GM18951 (cell line): ENCODE measurements around the gene BOD1.

Experiments used
- POLR2A ChIP-seq: IDR thresholded peaks from 4 replicates; pipeline ENCODE4 v1.6.1; 2011; ENCODE audit warnings: mild to moderate bottlenecking; ENCODE audit not compliant: insufficient read length, insufficient read depth; ENCODE audit errors: extremely low read depth
- in situ Hi-C: fragments of 300-500 bp; cut with MboI; formaldehyde crosslinking; loops from one replicate; pipeline ENCODE4 v1.12.0; 2022; ENCODE audit warnings: low sequenced_read_pairs, mixed read lengths, inconsistent platforms; ENCODE audit not compliant: unreplicated experiment

Gene BOD1

GRCh38 chr5:173572431-173573125, 43.9 kb downstream of the BOD1 start:
- in situ Hi-C loops, result loop anchor here (10.0 kb wide), 1 partner anchor 278 kb away; no protein-coding TSS in a partner anchor
- TF ChIP-seq POLR2A, result no peak

DNA sequence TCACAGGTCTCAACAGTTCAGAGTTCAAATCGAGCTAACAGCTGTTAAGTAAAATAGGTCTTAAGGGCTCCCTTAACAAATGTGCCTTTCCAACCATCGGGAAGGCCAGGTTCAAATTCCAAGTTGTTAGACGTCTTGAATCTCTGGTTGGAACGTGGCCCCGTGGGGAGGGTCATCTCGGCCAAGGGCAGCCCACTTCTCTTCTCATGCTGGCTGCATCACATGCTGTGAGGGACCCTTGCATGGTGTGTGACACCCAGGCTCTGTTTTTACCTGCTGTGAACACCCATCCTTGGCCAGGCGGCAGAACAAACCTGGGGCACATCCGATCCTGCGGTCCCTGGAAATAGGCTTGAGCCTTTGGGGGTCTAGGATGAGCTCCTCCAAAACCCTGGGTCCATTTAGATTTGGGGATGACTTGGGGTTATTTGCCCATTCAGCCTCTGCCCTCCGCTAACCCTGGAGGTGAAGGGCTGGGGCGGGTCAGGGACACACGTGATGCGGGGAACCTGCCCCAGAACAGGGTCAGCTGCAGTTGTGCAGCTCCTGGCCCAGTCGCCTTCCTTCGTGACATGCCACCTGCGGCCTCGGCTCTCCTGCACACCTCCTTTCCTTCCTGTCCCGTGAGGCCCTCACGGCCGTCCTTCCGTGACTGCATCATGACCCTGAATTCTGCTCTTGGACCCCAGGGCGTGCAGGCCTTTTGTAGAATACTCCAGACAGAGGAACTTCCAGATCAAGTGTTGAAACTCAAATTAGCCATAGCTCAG, 45.9 kb downstream of the BOD1 start:
- no peak for TF ChIP-seq POLR2A
- in situ Hi-C loops, result loop anchor here (10.0 kb wide), 1 partner anchor 276 kb away; no protein-coding TSS in a partner anchor

GRCh38 chr5:173568703-173569102, 47.7 kb downstream of the BOD1 start:
- in situ Hi-C loops, result no loop called here
- TF ChIP-seq POLR2A, result no peak

DNA sequence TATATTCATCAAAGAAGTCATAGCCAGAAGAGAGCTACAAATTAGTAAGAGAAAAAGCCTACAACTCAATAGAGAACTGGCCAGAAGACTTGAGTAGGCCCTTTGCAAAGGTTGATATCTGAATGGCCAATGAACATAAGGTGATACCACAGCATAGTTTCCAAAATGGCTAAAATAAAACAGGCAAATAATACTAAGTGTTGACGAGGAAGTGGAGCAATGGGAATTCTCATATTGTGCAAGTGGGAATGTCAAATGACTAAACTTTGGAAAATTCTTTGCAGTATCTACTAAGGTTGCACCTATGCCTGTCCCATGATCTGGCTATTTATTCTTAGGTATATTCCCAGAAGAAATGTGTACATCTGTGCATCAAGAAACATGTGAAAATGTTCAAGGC, 48.3 kb downstream of the BOD1 start:
- in situ Hi-C loops, result no loop called here
- no peak for TF ChIP-seq POLR2A

DNA sequence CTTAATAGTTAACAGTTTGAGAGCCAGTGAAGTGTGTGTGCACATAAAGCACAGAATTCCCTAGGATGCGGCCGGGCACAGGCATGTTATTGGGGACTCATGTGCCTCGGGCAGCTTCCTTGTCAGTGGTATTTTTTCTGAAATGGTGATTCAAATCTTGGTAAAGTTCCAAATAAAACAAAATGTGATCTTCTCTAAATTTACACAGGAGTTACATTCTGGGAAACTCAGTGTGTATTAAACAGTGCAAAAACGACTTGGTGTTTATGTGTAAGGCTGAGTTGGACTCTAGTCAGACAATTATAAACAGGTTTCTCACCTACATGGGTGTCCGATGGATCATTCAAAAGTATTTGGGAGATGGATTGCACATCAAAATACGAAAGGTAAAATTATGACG, 48.9 kb downstream of the BOD1 start:
- in situ Hi-C loops, result no loop called here

GRCh38 chr5:173565491-173566072, 50.9 kb downstream of the BOD1 start:
- in situ Hi-C loops, result no loop called here
- no peak for TF ChIP-seq POLR2A

More for the DNA sequence above, 48.9 kb downstream of the BOD1 start:
- no peak for TF ChIP-seq POLR2A

DNA sequence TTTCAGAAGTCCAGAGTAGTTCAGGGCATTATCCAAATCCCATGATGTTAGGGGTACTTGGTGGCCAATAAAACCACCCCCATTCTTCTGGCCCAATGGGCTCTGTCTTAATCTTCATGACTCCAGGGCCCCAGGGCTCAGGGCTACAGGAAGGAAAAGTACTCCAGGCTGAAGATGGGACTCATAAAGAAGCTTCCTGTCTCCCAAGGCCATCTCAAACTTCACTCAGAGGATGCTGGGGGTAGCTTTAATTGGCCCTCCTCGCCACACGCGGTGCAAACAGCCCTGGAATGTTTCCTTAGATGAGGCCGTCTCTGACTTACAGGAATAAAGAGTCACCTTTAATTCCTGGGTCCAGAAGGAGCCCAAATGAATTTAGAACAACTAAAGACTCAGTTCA, 52.3 kb downstream of the BOD1 start:
- TF ChIP-seq POLR2A, result no peak
- in situ Hi-C loops, result no loop called here

DNA sequence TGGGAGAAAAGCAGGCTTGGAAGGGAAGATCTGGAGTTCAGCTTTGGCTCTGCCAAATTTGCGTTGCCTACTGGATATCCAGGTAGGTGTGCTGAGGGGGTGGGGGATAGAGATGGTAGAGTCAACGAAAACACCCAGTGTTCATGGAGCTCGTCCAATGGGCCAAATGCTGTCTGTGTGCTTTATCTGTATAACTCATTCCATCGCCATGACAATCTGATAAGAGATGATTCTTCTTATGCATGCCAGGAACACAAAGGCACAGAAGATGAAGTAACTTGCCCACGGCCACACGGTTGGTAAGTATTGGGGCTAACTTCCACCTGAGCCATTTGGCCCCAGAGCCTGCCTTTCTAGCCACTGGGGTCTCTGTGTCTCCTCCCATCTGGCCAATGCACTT, 53.2 kb downstream of the BOD1 start:
- TF ChIP-seq POLR2A, result no peak
- in situ Hi-C loops, result no loop called here

DNA sequence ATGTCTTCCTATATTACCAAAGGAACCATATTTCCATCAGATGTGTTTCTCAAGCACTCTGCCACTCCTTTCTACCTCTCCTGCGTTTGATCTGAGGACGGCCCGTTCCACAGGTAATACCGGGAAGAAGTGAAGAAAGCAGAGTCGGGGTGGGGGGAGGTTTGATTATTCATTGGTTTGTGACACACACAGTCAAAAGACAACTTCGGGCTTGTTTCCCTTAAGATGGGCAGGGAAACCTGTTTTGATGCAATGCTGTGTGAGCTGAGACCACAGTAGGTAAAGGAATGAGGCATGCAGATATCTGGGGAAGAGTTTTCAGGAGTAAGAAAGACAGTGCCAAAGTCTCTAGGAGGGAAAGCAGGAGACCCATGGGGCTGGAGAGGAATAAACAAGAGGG, 54.0 kb downstream of the BOD1 start:
- TF ChIP-seq POLR2A, result no peak
- in situ Hi-C loops, result no loop called here
